NCI-H748 (cell line): Measurements from ENCODE around the gene NTM.

Experiments used
- DNase-seq: peaks from one replicate; lab custom pipeline; 2025; ENCODE audit not compliant: unreplicated experiment; lab: John Stamatoyannopoulos, UW

Gene NTM

GRCh38 chr11:132228746-132229325, 858.4 kb downstream of the NTM start:
- DNase-seq, result peak; percentile 9

- peak; percentile 94 for DNase-seq
Measured at GRCh38 chr11:132231656-132232347, 861.4 kb downstream of the NTM start.

DNA sequence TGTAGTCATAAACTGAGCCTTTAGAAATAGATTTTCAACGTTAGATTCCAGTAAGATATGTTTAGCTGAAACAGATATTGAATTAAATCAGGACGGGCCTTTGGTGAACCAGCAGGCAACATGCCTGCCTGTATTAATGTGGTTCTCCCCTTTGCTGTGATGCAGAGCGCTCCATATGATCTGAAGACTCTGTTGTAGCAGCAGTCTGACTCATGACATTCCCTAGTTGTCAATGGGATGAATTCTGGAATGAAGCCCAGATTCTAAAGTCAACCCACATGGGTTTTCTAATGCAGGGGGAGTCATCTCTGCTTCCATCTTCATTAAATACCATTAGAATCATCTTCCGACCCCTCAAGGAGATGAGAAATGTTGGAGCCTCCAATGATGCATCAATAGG, 864.5 kb downstream of the NTM start:
- DNase-seq, result no peak

GRCh38 chr11:132237781-132238180, 867.4 kb downstream of the NTM start:
- DNase-seq, result peak; percentile 95

DNA sequence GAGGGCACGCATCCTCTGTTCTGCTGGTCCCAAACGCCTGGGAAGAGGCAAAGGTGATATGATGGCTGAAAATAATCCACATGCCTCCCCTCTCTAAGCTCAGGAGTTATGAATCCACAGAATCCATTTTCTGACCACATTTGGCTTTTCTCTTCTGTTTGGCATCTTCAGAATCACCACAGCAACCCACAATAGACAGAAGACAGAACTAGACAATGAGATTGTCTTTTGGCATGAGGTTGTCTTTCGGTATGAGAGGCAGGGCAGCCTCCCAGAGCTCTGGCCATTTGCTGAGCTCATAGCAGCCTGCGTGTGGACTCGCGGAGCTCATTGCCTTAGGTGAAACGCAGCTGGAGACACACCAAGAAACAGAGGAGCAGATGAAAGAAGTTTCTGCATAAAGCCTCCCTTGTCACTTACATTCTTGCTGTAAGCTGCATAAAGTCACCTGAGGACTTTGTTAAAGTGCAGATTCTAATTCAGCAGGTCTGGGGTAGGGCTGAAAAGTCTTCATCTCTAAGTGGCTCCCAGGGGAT, 868.0 kb downstream of the NTM start:
- peak; percentile 61 for DNase-seq

DNA sequence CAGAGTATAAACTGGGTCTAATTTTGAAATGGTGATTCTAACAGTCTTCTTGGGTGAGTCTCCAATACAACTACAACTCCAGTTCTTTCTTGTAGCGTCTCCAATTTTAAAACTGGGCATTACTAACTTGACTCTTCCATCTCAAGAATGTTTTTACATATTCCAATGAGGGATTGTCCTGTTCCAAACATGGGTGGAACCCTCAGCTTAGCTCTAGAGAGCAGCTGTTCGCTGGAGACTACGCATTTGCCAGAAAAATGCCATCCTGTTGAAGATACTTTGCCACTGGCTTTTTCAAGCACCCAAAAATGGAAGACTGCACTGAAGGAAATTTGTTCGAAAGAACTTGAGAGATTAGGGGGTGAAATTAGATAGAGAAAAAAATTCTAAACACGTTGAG, 870.0 kb downstream of the NTM start:
- no peak for DNase-seq

- DNase-seq, result peak; percentile 25
Measured at GRCh38 chr11:132242632-132243031, 872.2 kb downstream of the NTM start.

DNA sequence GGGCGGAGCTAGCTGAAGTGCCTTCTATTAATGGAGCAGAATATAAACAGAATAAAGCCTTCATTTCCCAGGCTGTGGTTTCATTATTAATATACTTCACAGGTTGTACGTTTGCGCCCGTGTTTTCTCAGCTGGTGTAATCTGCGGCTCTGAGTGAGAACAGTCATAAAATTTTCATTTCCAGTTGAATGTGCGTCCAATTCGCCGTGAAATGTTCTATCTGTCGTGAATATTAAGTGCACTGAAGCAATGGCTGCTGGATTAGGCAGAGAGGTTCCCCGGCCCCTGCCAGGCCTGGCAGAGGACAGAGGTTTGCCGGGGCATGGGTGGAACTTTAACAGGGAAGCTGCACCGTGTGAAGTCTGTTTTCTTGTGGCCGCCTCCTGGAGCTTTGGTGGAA, 874.4 kb downstream of the NTM start:
- DNase-seq, result peak; percentile 15

- peak; percentile 15 for DNase-seq
Measured at GRCh38 chr11:132245403-132246385, 875.3 kb downstream of the NTM start.

GRCh38 chr11:132248580-132248979, 878.2 kb downstream of the NTM start:
- DNase-seq, result no peak

DNA sequence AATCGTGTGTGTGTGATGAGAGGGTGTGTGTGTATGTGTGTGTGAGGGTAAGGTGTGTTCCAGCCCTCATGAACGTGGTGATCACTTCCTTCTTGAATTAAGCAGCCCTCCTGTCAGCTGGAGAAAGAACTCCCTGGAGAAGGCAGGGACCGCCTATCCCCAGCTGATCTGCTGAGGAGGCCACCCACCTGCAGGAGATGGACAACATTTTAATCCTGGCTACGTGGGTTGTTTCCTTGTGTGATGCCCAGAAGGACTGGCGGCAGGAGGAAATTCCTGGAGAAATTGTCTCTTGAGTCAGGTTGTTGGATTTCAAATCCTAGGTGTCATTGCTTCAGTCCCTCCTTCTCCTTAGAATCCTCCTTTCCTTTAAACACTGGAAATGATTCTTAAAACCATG, 878.8 kb downstream of the NTM start:
- DNase-seq, result no peak

- DNase-seq, result peak; percentile 25
Measured at GRCh38 chr11:132251061-132251460, 880.6 kb downstream of the NTM start.

- DNase-seq, result peak; percentile 40
Measured at GRCh38 chr11:132253469-132254264, 883.3 kb downstream of the NTM start.

GRCh38 chr11:132254906-132255305, 884.5 kb downstream of the NTM start:
- no peak for DNase-seq

- DNase-seq, result no peak
Measured at GRCh38 chr11:132256528-132257279, 886.3 kb downstream of the NTM start.

DNA sequence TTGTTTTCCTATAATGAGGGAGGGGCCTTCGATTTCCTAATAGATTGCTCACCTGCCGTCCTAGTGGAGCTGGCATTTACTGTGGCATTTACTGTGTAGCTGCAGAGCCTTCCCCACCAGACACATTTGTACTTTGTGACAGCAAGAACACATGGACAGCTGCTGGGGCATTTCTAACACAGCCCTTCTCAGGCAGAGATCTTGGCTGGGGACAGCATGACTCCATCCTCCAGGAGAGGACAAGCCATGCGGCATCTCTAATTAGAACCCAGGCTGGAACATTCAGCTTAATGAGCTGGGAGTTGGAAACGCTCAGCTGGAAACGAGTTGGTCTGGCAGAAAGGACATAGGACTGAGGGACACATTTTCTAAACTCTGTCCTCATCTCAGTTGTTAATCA, 887.5 kb downstream of the NTM start:
- DNase-seq, result peak; percentile 29

GRCh38 chr11:132258875-132259274, 888.5 kb downstream of the NTM start:
- no peak for DNase-seq

GRCh38 chr11:132260636-132261035, 890.2 kb downstream of the NTM start:
- no peak for DNase-seq

GRCh38 chr11:132263241-132263640, 892.8 kb downstream of the NTM start:
- no peak for DNase-seq

DNA sequence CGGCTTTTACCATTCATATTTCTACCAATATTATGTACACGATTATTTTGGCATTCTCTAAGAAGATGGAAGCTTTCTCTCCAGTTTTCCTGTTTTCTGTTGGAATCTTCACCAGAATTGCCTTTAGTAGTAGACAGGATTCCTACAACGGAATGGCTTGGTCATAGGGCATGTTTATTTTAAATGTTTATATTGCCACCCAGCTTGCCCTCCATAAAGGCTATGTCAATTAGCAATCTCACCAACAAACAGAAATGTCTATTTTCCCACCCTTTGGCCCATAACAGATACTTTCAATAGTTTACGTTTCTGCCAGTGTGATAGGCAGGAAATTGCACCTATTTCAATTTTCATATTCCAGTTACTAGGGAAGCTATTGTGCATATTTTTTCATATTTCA, 893.5 kb downstream of the NTM start:
- DNase-seq, result no peak
